Activated naive CD8-positive, alpha-beta T cell treated with anti-CD3 and anti-CD28 coated beads, Interleukin-2, amount 50 U/mL, for 24 hours (primary cell): ENCODE results near the gene HRC.
"Not testable (repeated sequence)": the region's sequence is repeated elsewhere in the genome, so short reads cannot be mapped to it uniquely, and the experiment has no call there.

Experiments
- ATAC-seq: fragments of 150-1000 bp; cut with Tn5 transposase; one replicate; pipeline ENCODE4 v1.10.0; 2021
- DNase-seq: peaks from one replicate; pipeline ENCODE4 v3.0.0; 2021
- H3K27ac Mint-ChIP-seq: one replicate; pipeline ENCODE4 v1.8.0; 2021; ENCODE audit warnings: mild to moderate bottlenecking, mixed read lengths
- H3K27me3 Mint-ChIP-seq: one replicate; pipeline ENCODE4 v1.8.0; 2021; ENCODE audit warnings: mixed read lengths
- H3K36me3 Mint-ChIP-seq: one replicate; pipeline ENCODE4 v1.8.0; 2021; ENCODE audit warnings: low read depth, mixed read lengths
- H3K4me1 Mint-ChIP-seq: one replicate; pipeline ENCODE4 v1.8.0; 2021; ENCODE audit warnings: mixed read lengths
- H3K4me3 Mint-ChIP-seq: one replicate; pipeline ENCODE4 v1.8.0; 2021; ENCODE audit warnings: mild to moderate bottlenecking, moderate library complexity, mixed read lengths
- H3K9me3 Mint-ChIP-seq: one replicate; pipeline ENCODE4 v1.8.0; 2021; ENCODE audit warnings: mixed read lengths

Gene HRC

GRCh38 chr19:49150944-49151243 is 4.3 kb downstream of the HRC start:
- DNase-seq (no peak), ATAC-seq (no peak)
- H3K27ac Mint-ChIP-seq = no peak overlapping the region
- no peaks in the 10 kb centered on the region for H3K36me3 Mint-ChIP-seq
- peak overlapping the region; percentile 8 for H3K4me3 Mint-ChIP-seq
- H3K27me3 Mint-ChIP-seq = peaks cover 83% of the 10 kb centered on the region
- peaks cover 26% of the 10 kb centered on the region for H3K4me1 Mint-ChIP-seq
- no peaks in the 10 kb centered on the region for H3K9me3 Mint-ChIP-seq

- peaks cover 32% of the 10 kb centered on the region for H3K4me1 Mint-ChIP-seq
- H3K27me3 Mint-ChIP-seq = peaks cover 82% of the 10 kb centered on the region
- no peaks in the 10 kb centered on the region for H3K36me3 Mint-ChIP-seq
- DNase-seq (peak; percentile 58), ATAC-seq (peak; percentile 13)
- H3K9me3 Mint-ChIP-seq = no peaks in the 10 kb centered on the region
- H3K27ac Mint-ChIP-seq = no peak overlapping the region
- H3K4me3 Mint-ChIP-seq = peak overlapping the region; percentile 75
Observed at GRCh38 chr19:49150106-49150943, 4.9 kb downstream of the HRC start.

GRCh38 chr19:49149652-49150105 is 5.5 kb downstream of the HRC start:
- no peak for DNase-seq
- H3K4me1 Mint-ChIP-seq = peaks cover 34% of the 10 kb centered on the region

GRCh38 chr19:49148784-49149651 is 6.2 kb downstream of the HRC start:
- peaks cover 34% of the 10 kb centered on the region for H3K4me1 Mint-ChIP-seq
- H3K9me3 Mint-ChIP-seq = no peaks in the 10 kb centered on the region
- ATAC-seq (peak; percentile 24), DNase-seq (peak; percentile 88)
- H3K27me3 Mint-ChIP-seq = peaks cover 77% of the 10 kb centered on the region
- H3K36me3 Mint-ChIP-seq = no peaks in the 10 kb centered on the region
- H3K4me3 Mint-ChIP-seq = peak overlapping the region; percentile 75
- H3K27ac Mint-ChIP-seq = no peak overlapping the region

More at GRCh38 chr19:49149652-49150105, 5.5 kb downstream of the HRC start:
- Mint-ChIP-seq H3K9me3 (no peaks in the 10 kb centered on the region), H3K27ac (no peak overlapping the region), H3K4me3 (peak overlapping the region; percentile 75), H3K36me3 (no peaks in the 10 kb centered on the region), H3K27me3 (peaks cover 83% of the 10 kb centered on the region)
- ATAC-seq = no peak

- DNase-seq (no peak), ATAC-seq (no peak)
- H3K27me3 Mint-ChIP-seq = peaks cover 71% of the 10 kb centered on the region
- H3K4me1 Mint-ChIP-seq = peaks cover 34% of the 10 kb centered on the region
- H3K27ac Mint-ChIP-seq = no peak overlapping the region
- H3K36me3 Mint-ChIP-seq = no peaks in the 10 kb centered on the region
- H3K9me3 Mint-ChIP-seq = no peaks in the 10 kb centered on the region
- peak overlapping the region; percentile 32 for H3K4me3 Mint-ChIP-seq
Observed at GRCh38 chr19:49148044-49148682, 7.0 kb downstream of the HRC start.

GRCh38 chr19:49146408-49146770 is 8.8 kb downstream of the HRC start:
- Mint-ChIP-seq H3K27ac (peak overlapping the region; percentile 55), H3K4me1 (peaks cover 37% of the 10 kb centered on the region), H3K27me3 (peaks cover 65% of the 10 kb centered on the region)
- not testable (repeated sequence) for DNase-seq, H3K9me3 Mint-ChIP-seq, ATAC-seq, H3K4me3 Mint-ChIP-seq, H3K36me3 Mint-ChIP-seq

- ATAC-seq (peak; percentile 44), DNase-seq (peak; percentile 88)
- no peaks in the 10 kb centered on the region for H3K9me3 Mint-ChIP-seq
- H3K36me3 Mint-ChIP-seq = no peaks in the 10 kb centered on the region
- peak overlapping the region; percentile 8 for H3K4me3 Mint-ChIP-seq
- H3K27me3 Mint-ChIP-seq = peaks cover 61% of the 10 kb centered on the region
- peaks cover 32% of the 10 kb centered on the region for H3K4me1 Mint-ChIP-seq
- peak overlapping the region; percentile 66 for H3K27ac Mint-ChIP-seq
Observed at GRCh38 chr19:49145573-49146407, 9.4 kb downstream of the HRC start.

GRCh38 chr19:49142866-49143335 is 12.3 kb downstream of the HRC start:
- peak; percentile 91 for ATAC-seq
- Mint-ChIP-seq H3K27me3 (peaks cover 37% of the 10 kb centered on the region), H3K27ac (no peak overlapping the region), H3K36me3 (no peaks in the 10 kb centered on the region), H3K4me1 (peaks cover 14% of the 10 kb centered on the region), H3K4me3 (peak overlapping the region; percentile 71), H3K9me3 (no peaks in the 10 kb centered on the region)
- DNase-seq = peak; percentile 78

- peaks cover 14% of the 10 kb centered on the region for H3K4me1 Mint-ChIP-seq
- H3K27ac Mint-ChIP-seq = no peak overlapping the region
- no peaks in the 10 kb centered on the region for H3K9me3 Mint-ChIP-seq
- H3K27me3 Mint-ChIP-seq = peaks cover 23% of the 10 kb centered on the region
- H3K4me3 Mint-ChIP-seq = no peak overlapping the region
- H3K36me3 Mint-ChIP-seq = no peaks in the 10 kb centered on the region
- ATAC-seq (no peak), DNase-seq (no peak)
Observed at GRCh38 chr19:49141352-49141751, 13.8 kb downstream of the HRC start.

GRCh38 chr19:49140951-49141350 is 14.2 kb downstream of the HRC start:
- Mint-ChIP-seq H3K4me1 (peaks cover 14% of the 10 kb centered on the region), H3K4me3 (no peak overlapping the region), H3K9me3 (no peaks in the 10 kb centered on the region), H3K27me3 (peaks cover 21% of the 10 kb centered on the region), H3K27ac (no peak overlapping the region), H3K36me3 (no peaks in the 10 kb centered on the region)
- ATAC-seq (no peak), DNase-seq (no peak)

GRCh38 chr19:49136771-49137171 is 18.4 kb downstream of the HRC start:
- Mint-ChIP-seq H3K4me3 (no peak overlapping the region), H3K27ac (no peak overlapping the region), H3K36me3 (no peaks in the 10 kb centered on the region), H3K4me1 (peaks cover 10% of the 10 kb centered on the region), H3K27me3 (peaks cover 18% of the 10 kb centered on the region), H3K9me3 (no peaks in the 10 kb centered on the region)
- no peak for ATAC-seq
- no peak for DNase-seq

GRCh38 chr19:49135686-49136085 is 19.5 kb downstream of the HRC start:
- Mint-ChIP-seq H3K36me3 (no peaks in the 10 kb centered on the region), H3K4me1 (peaks cover 10% of the 10 kb centered on the region), H3K4me3 (no peak overlapping the region), H3K27me3 (peaks cover 15% of the 10 kb centered on the region), H3K9me3 (no peaks in the 10 kb centered on the region), H3K27ac (no peak overlapping the region)
- DNase-seq = no peak
- ATAC-seq = no peak

GRCh38 chr19:49133621-49134454 is 21.4 kb downstream of the HRC start:
- DNase-seq (peak; percentile 65), ATAC-seq (peak; percentile 53)
- Mint-ChIP-seq H3K4me3 (peak overlapping the region; percentile 17), H3K9me3 (no peaks in the 10 kb centered on the region), H3K27me3 (peaks cover 15% of the 10 kb centered on the region), H3K4me1 (peaks cover 13% of the 10 kb centered on the region), H3K36me3 (no peaks in the 10 kb centered on the region), H3K27ac (no peak overlapping the region)
